ENCODE measurements around the gene ELFN2.

ELFN2 gene

GRCh38 chr22:37467391-37467955 is 40.2 kb upstream of the ELFN2 start:
- no peaks in the 10 kb centered on the region for H3K36me3 ChIP-seq (ENCODE audit: control insufficient read depth, insufficient read depth, low read length, severe bottlenecking)
- H3K9ac ChIP-seq (ENCODE audit: low read length): no peak overlapping the region
- H3K9me3 ChIP-seq (ENCODE audit: control insufficient read depth, low read length): no peaks in the 10 kb centered on the region
- H3K27me3 ChIP-seq (replicated peaks; ENCODE audit: control insufficient read depth, insufficient read depth, low read length): peaks cover 66% of the 10 kb centered on the region
- no peak overlapping the region for H3K4me3 ChIP-seq (ENCODE audit: low read length)
- DNase-seq (ENCODE audit: low read depth): no peak
- no peaks in the 10 kb centered on the region for H3K4me1 ChIP-seq (ENCODE audit: control insufficient read depth, insufficient read depth, low read length)

GRCh38 chr22:37464181-37464580 is 36.9 kb upstream of the ELFN2 start:
- H3K27me3 ChIP-seq (replicated peaks; ENCODE audit: control insufficient read depth, insufficient read depth, low read length): peaks cover 70% of the 10 kb centered on the region
- H3K4me1 ChIP-seq (ENCODE audit: control insufficient read depth, insufficient read depth, low read length): no peaks in the 10 kb centered on the region
- no peaks in the 10 kb centered on the region for H3K9me3 ChIP-seq (ENCODE audit: control insufficient read depth, low read length)
- no peak overlapping the region for H3K9ac ChIP-seq (ENCODE audit: low read length)
- DNase-seq (ENCODE audit: low read depth): no peak
- H3K36me3 ChIP-seq (ENCODE audit: control insufficient read depth, insufficient read depth, low read length, severe bottlenecking): no peaks in the 10 kb centered on the region
- no peak overlapping the region for H3K4me3 ChIP-seq (ENCODE audit: low read length)

- H3K4me1 ChIP-seq (ENCODE audit: control insufficient read depth, insufficient read depth, low read length): no peaks in the 10 kb centered on the region
- peaks cover 67% of the 10 kb centered on the region for H3K27me3 ChIP-seq (replicated peaks; ENCODE audit: control insufficient read depth, insufficient read depth, low read length)
- H3K9me3 ChIP-seq (ENCODE audit: control insufficient read depth, low read length): no peaks in the 10 kb centered on the region
- H3K9ac ChIP-seq (ENCODE audit: low read length): no peak overlapping the region
- no peak overlapping the region for H3K4me3 ChIP-seq (ENCODE audit: low read length)
- no peaks in the 10 kb centered on the region for H3K36me3 ChIP-seq (ENCODE audit: control insufficient read depth, insufficient read depth, low read length, severe bottlenecking)
- peak; percentile 53 for DNase-seq (ENCODE audit: low read depth)
Measured at GRCh38 chr22:37462983-37463382, 35.7 kb upstream of the ELFN2 start.

DNA sequence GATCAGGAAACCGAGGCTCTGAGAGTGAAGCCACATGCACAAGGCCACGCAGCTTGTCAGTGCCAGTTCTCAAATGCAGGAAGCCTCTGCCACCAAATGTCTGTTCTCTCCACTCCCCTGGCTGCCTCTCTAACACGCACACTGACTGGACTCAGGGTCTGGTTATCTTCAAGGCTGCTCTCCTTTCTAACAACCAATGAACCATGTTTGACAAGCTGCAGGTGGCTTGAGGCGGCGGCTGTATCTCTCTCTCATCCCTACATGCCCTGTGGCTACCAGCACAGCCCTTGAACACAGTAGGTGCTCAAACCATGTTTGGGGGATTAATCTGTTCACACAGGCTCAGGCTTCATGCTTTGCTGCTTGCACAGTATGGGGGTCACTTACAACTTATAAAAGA is 35.2 kb upstream of the ELFN2 start:
- Histone ChIP-seq H3K36me3 (ENCODE audit: control insufficient read depth, insufficient read depth, low read length, severe bottlenecking) (no peaks in the 10 kb centered on the region), H3K9ac (ENCODE audit: low read length) (no peak overlapping the region), H3K4me3 (ENCODE audit: low read length) (no peak overlapping the region), H3K4me1 (ENCODE audit: control insufficient read depth, insufficient read depth, low read length) (no peaks in the 10 kb centered on the region), H3K9me3 (ENCODE audit: control insufficient read depth, low read length) (no peaks in the 10 kb centered on the region), H3K27me3 (replicated peaks; ENCODE audit: control insufficient read depth, insufficient read depth, low read length) (peaks cover 64% of the 10 kb centered on the region)
- no peak for DNase-seq (ENCODE audit: low read depth)

DNA sequence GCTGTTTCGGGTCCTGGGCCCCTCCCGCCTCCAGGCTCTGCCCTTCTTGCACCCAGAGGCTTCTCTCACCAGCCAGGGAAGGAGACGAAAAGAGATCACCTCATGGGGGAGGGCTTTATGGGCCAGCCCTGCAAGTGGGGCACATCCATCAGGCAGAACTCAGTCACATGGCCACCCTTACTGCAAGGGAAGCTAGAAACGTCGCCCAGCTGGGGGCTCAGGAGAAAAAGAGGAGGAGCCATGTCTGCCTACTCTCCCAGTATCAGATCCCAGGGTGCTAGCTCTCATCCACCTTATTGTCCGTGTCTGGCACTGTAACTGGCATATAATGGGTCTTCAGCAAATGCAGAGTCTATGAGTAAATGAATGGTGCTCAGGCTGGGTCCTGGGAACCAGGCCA is 34.7 kb upstream of the ELFN2 start:
- Histone ChIP-seq H3K4me1 (ENCODE audit: control insufficient read depth, insufficient read depth, low read length) (no peaks in the 10 kb centered on the region), H3K36me3 (ENCODE audit: control insufficient read depth, insufficient read depth, low read length, severe bottlenecking) (no peaks in the 10 kb centered on the region), H3K9ac (ENCODE audit: low read length) (no peak overlapping the region), H3K27me3 (replicated peaks; ENCODE audit: control insufficient read depth, insufficient read depth, low read length) (peaks cover 60% of the 10 kb centered on the region), H3K4me3 (ENCODE audit: low read length) (no peak overlapping the region), H3K9me3 (ENCODE audit: control insufficient read depth, low read length) (no peaks in the 10 kb centered on the region)
- DNase-seq (ENCODE audit: low read depth): no peak

DNA sequence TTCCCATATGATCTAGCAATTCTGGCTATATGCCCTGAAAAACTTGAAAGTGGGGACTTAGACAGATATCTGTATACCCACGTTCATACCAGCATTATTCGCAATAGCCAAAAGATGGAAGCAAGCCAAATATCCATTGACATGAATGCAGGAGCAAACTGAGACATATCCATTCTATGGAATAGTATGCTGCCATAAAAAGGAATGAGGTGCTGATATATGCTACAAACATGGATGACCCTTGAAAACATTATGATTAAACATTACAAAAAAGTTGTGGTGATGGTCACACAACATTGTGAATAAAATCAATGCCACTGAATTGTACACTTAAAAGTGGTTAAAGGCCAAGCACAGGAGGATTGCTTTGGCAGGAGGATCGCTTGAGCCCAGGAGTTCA is 33.4 kb upstream of the ELFN2 start:
- no peak overlapping the region for H3K9ac ChIP-seq (ENCODE audit: low read length)
- no peak overlapping the region for H3K4me3 ChIP-seq (ENCODE audit: low read length)
- H3K4me1 ChIP-seq (ENCODE audit: control insufficient read depth, insufficient read depth, low read length): peaks cover 3% of the 10 kb centered on the region
- H3K27me3 ChIP-seq (replicated peaks; ENCODE audit: control insufficient read depth, insufficient read depth, low read length): peaks cover 48% of the 10 kb centered on the region
- DNase-seq (ENCODE audit: low read depth): no peak
- H3K36me3 ChIP-seq (ENCODE audit: control insufficient read depth, insufficient read depth, low read length, severe bottlenecking): no peaks in the 10 kb centered on the region
- no peaks in the 10 kb centered on the region for H3K9me3 ChIP-seq (ENCODE audit: control insufficient read depth, low read length)

- H3K36me3 ChIP-seq (ENCODE audit: control insufficient read depth, insufficient read depth, low read length, severe bottlenecking): no peaks in the 10 kb centered on the region
- H3K27me3 ChIP-seq (replicated peaks; ENCODE audit: control insufficient read depth, insufficient read depth, low read length): peaks cover 36% of the 10 kb centered on the region
- DNase-seq (ENCODE audit: low read depth): no peak
- H3K4me1 ChIP-seq (ENCODE audit: control insufficient read depth, insufficient read depth, low read length): peaks cover 17% of the 10 kb centered on the region
- no peaks in the 10 kb centered on the region for H3K9me3 ChIP-seq (ENCODE audit: control insufficient read depth, low read length)
- no peak overlapping the region for H3K9ac ChIP-seq (ENCODE audit: low read length)
- no peak overlapping the region for H3K4me3 ChIP-seq (ENCODE audit: low read length)
Measured at GRCh38 chr22:37459206-37459605, 31.9 kb upstream of the ELFN2 start.

GRCh38 chr22:37457093-37457893 is 30.0 kb upstream of the ELFN2 start:
- DNase-seq (ENCODE audit: low read depth): peak; percentile 78
- Histone ChIP-seq H3K27me3 (replicated peaks; ENCODE audit: control insufficient read depth, insufficient read depth, low read length) (peaks cover 25% of the 10 kb centered on the region), H3K9me3 (ENCODE audit: control insufficient read depth, low read length) (no peaks in the 10 kb centered on the region), H3K4me1 (ENCODE audit: control insufficient read depth, insufficient read depth, low read length) (peaks cover 17% of the 10 kb centered on the region), H3K4me3 (ENCODE audit: low read length) (no peak overlapping the region), H3K36me3 (ENCODE audit: control insufficient read depth, insufficient read depth, low read length, severe bottlenecking) (no peaks in the 10 kb centered on the region), H3K9ac (ENCODE audit: low read length) (no peak overlapping the region)

GRCh38 chr22:37456346-37456745 is 29.1 kb upstream of the ELFN2 start:
- Histone ChIP-seq H3K4me3 (ENCODE audit: low read length) (no peak overlapping the region), H3K36me3 (ENCODE audit: control insufficient read depth, insufficient read depth, low read length, severe bottlenecking) (no peaks in the 10 kb centered on the region), H3K9ac (ENCODE audit: low read length) (no peak overlapping the region), H3K27me3 (replicated peaks; ENCODE audit: control insufficient read depth, insufficient read depth, low read length) (peaks cover 19% of the 10 kb centered on the region), H3K4me1 (ENCODE audit: control insufficient read depth, insufficient read depth, low read length) (peaks cover 17% of the 10 kb centered on the region), H3K9me3 (ENCODE audit: control insufficient read depth, low read length) (peaks cover 6% of the 10 kb centered on the region)
- DNase-seq (ENCODE audit: low read depth): no peak

DNA sequence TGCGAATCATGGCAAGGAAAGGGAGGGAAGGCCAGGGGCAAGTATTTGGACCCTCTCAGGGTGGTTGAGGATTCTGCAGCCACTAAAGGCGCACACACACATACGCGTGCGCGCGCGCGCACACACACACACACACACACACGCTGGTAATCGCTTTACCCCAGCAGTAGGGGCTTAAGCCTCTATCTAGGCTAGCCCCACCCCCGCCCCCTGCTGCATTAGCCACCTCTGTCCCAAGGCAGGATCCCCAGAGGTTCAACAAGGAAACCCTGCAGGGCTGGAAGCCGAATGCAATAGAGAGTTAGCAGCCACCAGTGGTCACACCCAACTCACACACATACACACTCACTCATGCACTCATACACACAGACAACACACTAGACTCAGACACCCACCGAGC is 28.6 kb upstream of the ELFN2 start:
- DNase-seq (ENCODE audit: low read depth): no peak
- Histone ChIP-seq H3K27me3 (replicated peaks; ENCODE audit: control insufficient read depth, insufficient read depth, low read length) (peaks cover 21% of the 10 kb centered on the region), H3K9ac (ENCODE audit: low read length) (no peak overlapping the region), H3K9me3 (ENCODE audit: control insufficient read depth, low read length) (peaks cover 11% of the 10 kb centered on the region), H3K4me1 (ENCODE audit: control insufficient read depth, insufficient read depth, low read length) (peaks cover 17% of the 10 kb centered on the region), H3K36me3 (ENCODE audit: control insufficient read depth, insufficient read depth, low read length, severe bottlenecking) (no peaks in the 10 kb centered on the region), H3K4me3 (ENCODE audit: low read length) (no peak overlapping the region)

DNA sequence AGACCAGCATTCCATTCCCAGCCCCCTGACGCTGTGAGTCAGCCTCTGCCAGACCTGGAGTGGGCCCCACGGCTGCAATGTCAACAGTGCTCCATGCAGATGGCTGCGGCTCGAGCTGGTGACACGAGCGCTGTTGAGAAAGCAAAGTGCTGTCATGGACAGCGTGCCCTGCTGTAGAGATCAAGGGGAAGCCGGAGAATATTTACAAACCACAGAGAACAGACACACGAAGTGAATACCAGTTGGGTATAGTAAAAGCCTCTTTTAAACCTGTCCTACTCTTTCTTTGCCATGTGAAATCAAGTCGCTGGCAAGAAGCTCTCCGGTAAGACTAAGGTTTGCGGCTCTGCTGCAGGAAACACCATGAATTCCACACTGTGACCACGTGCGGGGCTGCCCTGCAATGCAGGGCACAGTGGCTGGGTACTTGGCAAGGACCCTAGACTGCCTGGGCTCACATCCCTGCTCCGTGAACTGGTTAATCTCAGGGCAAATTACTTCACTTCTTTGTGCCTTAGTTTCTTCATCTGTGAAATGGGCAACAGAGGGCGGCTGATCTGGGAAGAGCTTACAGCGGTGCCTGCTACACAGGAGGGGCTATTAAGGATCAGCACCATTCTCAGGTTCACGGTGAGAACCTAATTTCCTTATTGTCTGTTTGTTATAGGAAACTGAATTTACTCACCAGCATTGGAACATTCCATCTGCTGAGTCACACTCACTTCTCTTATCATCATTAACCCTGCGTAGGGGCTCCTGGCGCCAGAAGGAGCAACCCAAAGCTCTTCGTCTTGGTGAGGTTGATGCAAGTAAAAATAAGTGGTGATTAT is 27.8 kb upstream of the ELFN2 start:
- peak overlapping the region; percentile 57 for H3K4me3 ChIP-seq (ENCODE audit: low read length)
- H3K27me3 ChIP-seq (replicated peaks; ENCODE audit: control insufficient read depth, insufficient read depth, low read length): peaks cover 22% of the 10 kb centered on the region
- no peak overlapping the region for H3K9ac ChIP-seq (ENCODE audit: low read length)
- peaks cover 14% of the 10 kb centered on the region for H3K9me3 ChIP-seq (ENCODE audit: control insufficient read depth, low read length)
- DNase-seq (ENCODE audit: low read depth): peak; percentile 75
- H3K4me1 ChIP-seq (ENCODE audit: control insufficient read depth, insufficient read depth, low read length): peaks cover 17% of the 10 kb centered on the region
- H3K36me3 ChIP-seq (ENCODE audit: control insufficient read depth, insufficient read depth, low read length, severe bottlenecking): no peaks in the 10 kb centered on the region
